A549 (cell line): Measurements from ENCODE around the gene NTM. TPM values are rescaled to one million over a fixed set of nuclear protein-coding genes. Genes with fewer than 3 reads are reported as not detected.
A peak's percentile ranks its signal among the peaks of the same experiment; 100 is the strongest.

Experiments used
- ATAC-seq, 2 experiments: fragments of 200-7000 bp in 1 of 2; fragments of >200 bp in 1 of 2; cut with Nextera tagmentation in 1 of 2; cut with Tn5 transposase in 1 of 2; 3 replicates each; pipeline versions ENCODE4 v1.8.0 to v1.9.1; 2018 to 2020; ENCODE audit warnings: mild to moderate bottlenecking in 1 of 2, moderate library complexity in 1 of 2
- CTCF ChIA-PET: fragments of 300-600 bp; sonication (Branson Sonifier 250); formaldehyde crosslinking; extraction: SDS; loops from one replicate; lab custom pipeline; 2021; ENCODE audit warnings: antibody characterized with exemption, inconsistent platforms; lab: Yijun Ruan, JAX
- POLR2A ChIA-PET: fragments of 350-600 bp; formaldehyde crosslinking; extraction: SDS; loops from one replicate; lab custom pipeline; 2021; ENCODE audit warnings: antibody characterized with exemption, inconsistent platforms; lab: Yijun Ruan, JAX
- DNase-seq, 2 experiments: peaks; one replicate each; pipeline versions ENCODE4 v3.0.0 to v3.0.0-alpha.2; 2011 to 2016; ENCODE audit warnings: low read depth in 1 of 2, low spot score in 1 of 2
- FAIRE-seq: peaks from 2 replicates; lab custom pipeline; 2011; peaks lifted over from hg19 to GRCh38; lab: Jason Lieb, UNC
- H3K27ac ChIP-seq, 2 experiments: fragments of >200 bp; sonication (Bioruptor Twin); formaldehyde crosslinking; 3 replicates each; pipeline ENCODE4 v1.5.1; 2016 to 2017
- H3K4me1 ChIP-seq: fragments of >200 bp; sonication (Bioruptor Twin); formaldehyde crosslinking; 3 replicates; pipeline ENCODE4 v1.6.1; 2016
- H3K4me2 ChIP-seq: fragments of >200 bp; sonication (Bioruptor Twin); formaldehyde crosslinking; 3 replicates; pipeline ENCODE4 v1.6.1; 2016
- H3K4me3 ChIP-seq: fragments of >200 bp; sonication (Bioruptor Twin); formaldehyde crosslinking; 3 replicates; pipeline ENCODE4 v1.5.1; 2016
- H3K9me3 ChIP-seq: fragments of >200 bp; sonication (Bioruptor Twin); formaldehyde crosslinking; 3 replicates; pipeline ENCODE4 v1.6.1; 2016
- BHLHE40 ChIP-seq: IDR thresholded peaks from 2 replicates; pipeline ENCODE4 v1.6.1; 2012; ENCODE audit warnings: low read depth, low read length, inconsistent platforms
- CBX2 ChIP-seq: fragments of 200-600 bp; sonication (generic); IDR thresholded peaks from 2 replicates; pipeline ENCODE4 v1.6.1; 2016; ENCODE audit warnings: low read depth, mild to moderate bottlenecking, borderline replicate concordance
- CEBPB ChIP-seq, 2 experiments: fragments of >200 bp in 1 of 2; sonication (Bioruptor Twin) in 1 of 2; formaldehyde crosslinking in 1 of 2; IDR thresholded peaks; 2 replicates each; pipeline ENCODE4 v1.6.1; 2012 to 2016
- CHD2 ChIP-seq: fragments of 150-350 bp; IDR thresholded peaks from 2 replicates; pipeline ENCODE4 v1.6.1; 2014; ENCODE audit warnings: low read length; ENCODE audit not compliant: partially characterized antibody
- CHD4 ChIP-seq: fragments of 200-600 bp; sonication (generic); IDR thresholded peaks from 2 replicates; pipeline ENCODE4 v1.6.1; 2016; ENCODE audit warnings: antibody characterized with exemption, mild to moderate bottlenecking, borderline replicate concordance
- EHF ChIP-seq: fragments of 250-450 bp; sonication (Bioruptor Pico); IDR thresholded peaks from 2 replicates; pipeline ENCODE4 v1.5.0; 2020; ENCODE audit warnings: mild to moderate bottlenecking
- ESRRA ChIP-seq: fragments of 150-350 bp; IDR thresholded peaks from 2 replicates; pipeline ENCODE4 v1.6.1; 2014; ENCODE audit warnings: mild to moderate bottlenecking, low read length, borderline replicate concordance
- FOSL2 ChIP-seq, 2 experiments: fragments of 450-650 bp in 1 of 2; fragments of >200 bp in 1 of 2; sonication (Bioruptor Twin) in 1 of 2; formaldehyde crosslinking; IDR thresholded peaks; 2 replicates each; pipeline versions ENCODE4 v1.5.0 to v1.6.1; 2016 to 2020; ENCODE audit warnings: mild to moderate bottlenecking in 1 of 2, moderate library complexity in 1 of 2
- FOXS1 ChIP-seq: fragments of 250-450 bp; sonication (Bioruptor Pico); IDR thresholded peaks from 2 replicates; pipeline ENCODE4 v1.5.0; 2020; ENCODE audit warnings: mild to moderate bottlenecking, moderate library complexity
- GATA3 ChIP-seq: IDR thresholded peaks from 2 replicates; pipeline ENCODE4 v1.6.1; 2012; ENCODE audit warnings: borderline replicate concordance
- HDAC2 ChIP-seq: fragments of 200-600 bp; sonication (generic); IDR thresholded peaks from 2 replicates; pipeline ENCODE4 v1.6.1; 2016
- HOXA7 ChIP-seq: fragments of 250-450 bp; sonication (Bioruptor Pico); IDR thresholded peaks from 2 replicates; pipeline ENCODE4 v1.5.0; 2020; ENCODE audit warnings: mild to moderate bottlenecking, moderate library complexity
- HOXB5 ChIP-seq: fragments of 250-450 bp; sonication (Bioruptor Pico); IDR thresholded peaks from 2 replicates; pipeline ENCODE4 v1.5.0; 2020; ENCODE audit warnings: mild to moderate bottlenecking, moderate library complexity
- JUNB ChIP-seq: fragments of >200 bp; sonication (Bioruptor Twin); formaldehyde crosslinking; IDR thresholded peaks from 2 replicates; pipeline ENCODE4 v1.6.1; 2016
- KDM5A ChIP-seq: fragments of 200-600 bp; sonication (generic); IDR thresholded peaks from 2 replicates; pipeline ENCODE4 v1.6.1; 2016; ENCODE audit warnings: antibody characterized with exemption, mild to moderate bottlenecking
- MAFK ChIP-seq: fragments of 450-650 bp; IDR thresholded peaks from 2 replicates; pipeline ENCODE4 v1.6.1; 2014; ENCODE audit not compliant: partially characterized antibody
- MAX ChIP-seq: IDR thresholded peaks from 2 replicates; pipeline ENCODE4 v1.6.1; 2012
- MAZ ChIP-seq: fragments of 150-350 bp; IDR thresholded peaks from 2 replicates; pipeline ENCODE4 v1.6.1; 2014; ENCODE audit warnings: antibody characterized with exemption, low read depth, low read length, borderline replicate concordance
- MYC ChIP-seq: IDR thresholded peaks from 2 replicates; pipeline ENCODE4 v1.6.1; 2012; ENCODE audit warnings: mild to moderate bottlenecking, inconsistent platforms, low read length, improper control_type of control experiment, borderline replicate concordance
- NFE2L2 ChIP-seq: fragments of 150-350 bp; conservative IDR thresholded peaks from 2 replicates; pipeline ENCODE4 v1.6.1; 2014; ENCODE audit warnings: low read length
- PBX3 ChIP-seq: IDR thresholded peaks from 2 replicates; pipeline ENCODE4 v1.6.1; 2012
- POLR2A ChIP-seq: IDR thresholded peaks from 2 replicates; pipeline ENCODE4 v1.6.1; 2012; ENCODE audit warnings: mild to moderate bottlenecking, low read length
- POLR2AphosphoS2 ChIP-seq: conservative IDR thresholded peaks from 2 replicates; pipeline ENCODE4 v1.6.1; 2012; ENCODE audit warnings: low read length, improper control_type of control experiment, inconsistent platforms
- RAD21 ChIP-seq, 2 experiments: fragments of >200 bp in 1 of 2; sonication (Bioruptor Twin) in 1 of 2; formaldehyde crosslinking in 1 of 2; IDR thresholded peaks in 1 of 2; conservative IDR thresholded peaks in 1 of 2; 2 replicates in 1 of 2; 3 replicates in 1 of 2; pipeline ENCODE4 v1.6.1; 2012 to 2018; ENCODE audit warnings: inconsistent platforms in 1 of 2
- RARB ChIP-seq: fragments of 250-450 bp; sonication (Bioruptor Pico); IDR thresholded peaks from 2 replicates; pipeline ENCODE4 v1.8.0; 2021; ENCODE audit warnings: mild to moderate bottlenecking, moderate library complexity
- RFX5 ChIP-seq: fragments of 450-650 bp; IDR thresholded peaks from 2 replicates; pipeline ENCODE4 v1.7.1; 2014; ENCODE audit warnings: antibody characterized with exemption, mild to moderate bottlenecking, moderate library complexity
- RNF2 ChIP-seq: fragments of 200-600 bp; sonication (generic); IDR thresholded peaks from 2 replicates; pipeline ENCODE4 v1.6.1; 2016; ENCODE audit warnings: low read depth, mild to moderate bottlenecking, antibody characterized with exemption, moderate library complexity, borderline replicate concordance
- SREBF2 ChIP-seq: fragments of 450-650 bp; IDR thresholded peaks from 2 replicates; pipeline ENCODE4 v1.6.1; 2014; ENCODE audit warnings: mild to moderate bottlenecking, moderate library complexity
- TFCP2L1 ChIP-seq: fragments of 250-450 bp; sonication (Bioruptor Pico); IDR thresholded peaks from 2 replicates; pipeline ENCODE4 v1.5.0; 2021; ENCODE audit warnings: mild to moderate bottlenecking
- TP53 ChIP-seq: fragments of 250-450 bp; sonication (Bioruptor Pico); IDR thresholded peaks from 2 replicates; pipeline ENCODE4 v1.5.0; 2021; ENCODE audit warnings: mild to moderate bottlenecking, moderate library complexity
- ZNF302 ChIP-seq: fragments of 250-450 bp; sonication (Bioruptor Pico); IDR thresholded peaks from 2 replicates; pipeline ENCODE4 v1.9.0; 2021; ENCODE audit warnings: inconsistent platforms, mild to moderate bottlenecking, moderate library complexity
- ZSCAN20 ChIP-seq: fragments of 250-450 bp; sonication (Bioruptor Pico); IDR thresholded peaks from 2 replicates; pipeline ENCODE4 v1.8.0; 2022; ENCODE audit warnings: mild to moderate bottlenecking, moderate library complexity
- WGBS: methylation state at CpG from one replicate; pipeline ENCODE4 v1.1.6; 2017; ENCODE audit errors: missing lambda C conversion rate; 5-methylcytosine and 5-hydroxymethylcytosine counted together
- polyA plus RNA-seq, 4 experiments: library from polyadenylated mRNA; depleted of rRNA in 3 of 4; stranded (reverse); fragments of >200 nt; fragmentation: RNase III in 1 of 4; extraction: RNeasy Plus Mini Kit Qiagen cat#74134 plus additional on column Dnase treatment in 1 of 4; gene quantifications; 2 replicates in 3 of 4; 3 replicates in 1 of 4; pipeline ENCODE4 v1.2.3, GENCODE V29; 2011 to 2017
- TF ChIP-seq, protein P1 (sequence below): fragments of 450-650 bp; IDR thresholded peaks from 2 replicates; pipeline ENCODE4 v1.6.1; 2014; ENCODE audit warnings: antibody characterized with exemption
- TF ChIP-seq, protein P2 (sequence below): fragments of 150-350 bp; IDR thresholded peaks from 2 replicates; pipeline ENCODE4 v1.6.1; 2014; ENCODE audit warnings: low read depth, mild to moderate bottlenecking, low read length

Gene NTM
- polyA plus RNA-seq, 2 of the 4 experiments (the other 2 are of a cell fraction): not detected

- ChIA-PET POLR2A (no interaction called here), CTCF (interaction anchor here (0.8 kb wide), 1 partner anchor 124 kb away, joined by 3 read pairs; no protein-coding TSS in a partner anchor)
- FAIRE-seq (no peak), DNase-seq (no peak), ATAC-seq (no peak)
- Histone ChIP-seq H3K4me2 (no peak overlapping the region), H3K9me3 (no peaks in the 10 kb centered on the region), H3K4me3 (no peak overlapping the region), H3K4me1 (no peaks in the 10 kb centered on the region), H3K27ac (no peak overlapping the region)
- under 1% methylated on average over 8 of the region's 8 CpGs for whole genome bisulfite sequencing
- TF ChIP-seq CHD2 (no peak), RFX5 (no peak), RAD21 (conservative IDR thresholded peaks at IDR 0.05 in 1 of 2, IDR thresholded peaks at IDR 0.05 in 1 of 2) (no peak)
Observed at GRCh38 chr11:131549770-131550169, 179.4 kb downstream of the NTM start.

- no peak for DNase-seq
- CTCF ChIA-PET: interaction anchor here (1.0 kb wide), 1 partner anchor 20 kb away, joined by 4 read pairs; no protein-coding TSS in a partner anchor
- H3K4me3 ChIP-seq: no peak overlapping the region
- TF ChIP-seq RARB (CRISPR knock-in tag): no peak
- TF ChIP-seq POLR2A: no peak
- TF ChIP-seq NFE2L2: no peak
- no peak for TF ChIP-seq TFCP2L1
- no peak for TF ChIP-seq BHLHE40
- no peak for TF ChIP-seq FOSL2 (IDR thresholded peaks at IDR 0.05)
- TF ChIP-seq FOSL2 (CRISPR knock-in tag; IDR thresholded peaks at IDR 0.05): no peak
- TF ChIP-seq FOXS1 (CRISPR knock-in tag): no peak
- TF ChIP-seq CBX2: no peak
- no peak for TF ChIP-seq POLR2AphosphoS2
- no peak for TF ChIP-seq HOXB5 (CRISPR knock-in tag)
- TF ChIP-seq MAX: no peak
- no peak for TF ChIP-seq KDM5A
- no peak for TF ChIP-seq RNF2
- TF ChIP-seq HDAC2: no peak
- TF ChIP-seq MAFK: no peak
- TF ChIP-seq ESRRA: no peak
- TF ChIP-seq TP53 (CRISPR knock-in tag): no peak
- TF ChIP-seq JUNB: no peak
- TF ChIP-seq, all 56 proteins: peak for 0
- H3K4me2 ChIP-seq: no peak overlapping the region
- no peaks in the 10 kb centered on the region for H3K9me3 ChIP-seq
- POLR2A ChIA-PET: no interaction called here
- no peaks in the 10 kb centered on the region for H3K4me1 ChIP-seq
- H3K27ac ChIP-seq: no peak overlapping the region
- WGBS: 1% methylated on average over 4 of the region's 4 CpGs
- ATAC-seq: no peak
- no peak for FAIRE-seq
Observed at GRCh38 chr11:131560287-131560686, 189.9 kb downstream of the NTM start.

GRCh38 chr11:131561501-131561900 is 191.1 kb downstream of the NTM start:
- Histone ChIP-seq H3K9me3 (no peaks in the 10 kb centered on the region), H3K4me3 (no peak overlapping the region), H3K27ac (no peak overlapping the region), H3K4me1 (no peaks in the 10 kb centered on the region), H3K4me2 (no peak overlapping the region)
- 4% methylated on average over 4 of the region's 4 CpGs for WGBS
- CTCF ChIA-PET: no interaction called here
- TF ChIP-seq ZNF302 (CRISPR knock-in tag): no peak
- TF ChIP-seq, protein P1, sequence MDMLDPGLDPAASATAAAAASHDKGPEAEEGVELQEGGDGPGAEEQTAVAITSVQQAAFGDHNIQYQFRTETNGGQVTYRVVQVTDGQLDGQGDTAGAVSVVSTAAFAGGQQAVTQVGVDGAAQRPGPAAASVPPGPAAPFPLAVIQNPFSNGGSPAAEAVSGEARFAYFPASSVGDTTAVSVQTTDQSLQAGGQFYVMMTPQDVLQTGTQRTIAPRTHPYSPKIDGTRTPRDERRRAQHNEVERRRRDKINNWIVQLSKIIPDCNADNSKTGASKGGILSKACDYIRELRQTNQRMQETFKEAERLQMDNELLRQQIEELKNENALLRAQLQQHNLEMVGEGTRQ: no peak
- no peak for TF ChIP-seq RARB (CRISPR knock-in tag)
- TF ChIP-seq MAX: no peak
- TF ChIP-seq MAZ: no peak
- no peak for TF ChIP-seq MAFK
- no peak for TF ChIP-seq CHD2
- no peak for TF ChIP-seq SREBF2
- TF ChIP-seq CHD4: no peak
- no peak for TF ChIP-seq CEBPB (IDR thresholded peaks at IDR 0.05)
- no peak for TF ChIP-seq EHF (CRISPR knock-in tag)
- no peak for TF ChIP-seq CBX2
- no peak for TF ChIP-seq FOSL2 (IDR thresholded peaks at IDR 0.05)
- TF ChIP-seq FOSL2 (CRISPR knock-in tag; IDR thresholded peaks at IDR 0.05): no peak
- no peak for TF ChIP-seq HOXA7 (CRISPR knock-in tag)
- TF ChIP-seq, protein P2, sequence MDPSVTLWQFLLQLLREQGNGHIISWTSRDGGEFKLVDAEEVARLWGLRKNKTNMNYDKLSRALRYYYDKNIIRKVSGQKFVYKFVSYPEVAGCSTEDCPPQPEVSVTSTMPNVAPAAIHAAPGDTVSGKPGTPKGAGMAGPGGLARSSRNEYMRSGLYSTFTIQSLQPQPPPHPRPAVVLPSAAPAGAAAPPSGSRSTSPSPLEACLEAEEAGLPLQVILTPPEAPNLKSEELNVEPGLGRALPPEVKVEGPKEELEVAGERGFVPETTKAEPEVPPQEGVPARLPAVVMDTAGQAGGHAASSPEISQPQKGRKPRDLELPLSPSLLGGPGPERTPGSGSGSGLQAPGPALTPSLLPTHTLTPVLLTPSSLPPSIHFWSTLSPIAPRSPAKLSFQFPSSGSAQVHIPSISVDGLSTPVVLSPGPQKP: no peak
- no peak for TF ChIP-seq ZSCAN20 (CRISPR knock-in tag)
- TF ChIP-seq NFE2L2: no peak
- no peak for TF ChIP-seq GATA3
- no peak for TF ChIP-seq PBX3
- TF ChIP-seq MYC: no peak
- peak in 1 of 2 experiments; percentile 44; a peak in 1 of 6 replicates for ATAC-seq
- no peak for DNase-seq
- FAIRE-seq: no peak
- POLR2A ChIA-PET: no interaction called here
